OCI-LY7 (cell line): ENCODE measurements around the gene NSD1. TPM values are rescaled to one million over a fixed set of nuclear protein-coding genes. Genes with fewer than 3 reads are reported as not detected.
A peak's percentile ranks its signal among the peaks of the same experiment; 100 is the strongest.

ENCODE experiments used
- BruUV-seq: library from RNA; stranded (reverse); fragments of 400-500 nt; replicated peaks from 2 replicates; lab custom pipeline; 2021; lab: Mats Ljungman, UMichigan
- CTCF ChIA-PET: fragments of 300-600 bp; sonication (Branson Sonifier 250); formaldehyde crosslinking; loops from one replicate; lab custom pipeline; 2022; ENCODE audit warnings: antibody characterized with exemption; ENCODE audit not compliant: unreplicated experiment; lab: Charles Lee
- POLR2A ChIA-PET: fragments of 300-600 bp; sonication (Branson Sonifier 250); formaldehyde crosslinking; loops from one replicate; lab custom pipeline; 2022; ENCODE audit warnings: antibody characterized with exemption; lab: Charles Lee
- DNase-seq: peaks from one replicate; pipeline ENCODE4 v3.0.0-alpha.2; 2015; ENCODE audit warnings: low spot score
- H2AFZ ChIP-seq: fragments of 200-600 bp; sonication (generic), shearing (Covaris generic); 2 replicates; pipeline ENCODE4 v1.6.1; 2014; ENCODE audit warnings: mild to moderate bottlenecking, antibody characterized with exemption, low read length, moderate library complexity
- H3K27ac ChIP-seq: fragments of 200-600 bp; sonication (generic); 2 replicates; pipeline ENCODE4 v1.5.1; 2014; ENCODE audit warnings: mixed run types, low read depth, mild to moderate bottlenecking, moderate library complexity, low read length, inconsistent platforms; ENCODE audit not compliant: poor library complexity, severe bottlenecking
- H3K36me3 ChIP-seq: fragments of 200-600 bp; sonication (generic); 2 replicates; pipeline ENCODE4 v1.6.1; 2014; ENCODE audit warnings: mild to moderate bottlenecking, antibody characterized with exemption, low read length, moderate library complexity, mixed read lengths; ENCODE audit not compliant: insufficient read depth
- H3K4me1 ChIP-seq: fragments of 200-600 bp; sonication (generic); 2 replicates; pipeline ENCODE4 v1.5.1; 2014; ENCODE audit warnings: mild to moderate bottlenecking, low read length; ENCODE audit not compliant: insufficient read depth, poor library complexity, severe bottlenecking
- H3K4me2 ChIP-seq: fragments of 200-600 bp; sonication (generic); 2 replicates; pipeline ENCODE4 v1.6.1; 2014; ENCODE audit warnings: mild to moderate bottlenecking, low read length
- H3K4me3 ChIP-seq: fragments of 200-600 bp; sonication (generic); 2 replicates; pipeline ENCODE4 v1.5.1; 2014; ENCODE audit warnings: mild to moderate bottlenecking, low read depth, low read length; ENCODE audit not compliant: poor library complexity, severe bottlenecking
- H3K79me2 ChIP-seq: fragments of 200-600 bp; sonication (generic); 2 replicates; pipeline ENCODE4 v1.6.1; 2016; ENCODE audit warnings: low read depth, mild to moderate bottlenecking, low read length, moderate library complexity, mixed read lengths; ENCODE audit not compliant: insufficient read depth
- H3K9me2 ChIP-seq: fragments of 200-600 bp; sonication (generic); 2 replicates; pipeline ENCODE4 v1.6.1; 2016; ENCODE audit warnings: mild to moderate bottlenecking, low read length, mixed read lengths; ENCODE audit not compliant: insufficient read depth
- H3K9me3 ChIP-seq: fragments of 200-600 bp; sonication (generic); 2 replicates; pipeline ENCODE4 v1.6.1; 2014; ENCODE audit warnings: mild to moderate bottlenecking, mixed run types, low read length, mixed read lengths
- H4K20me1 ChIP-seq: fragments of 200-600 bp; sonication (generic); 2 replicates; pipeline ENCODE4 v1.6.1; 2014; ENCODE audit warnings: mild to moderate bottlenecking, antibody characterized with exemption, low read length, moderate library complexity, mixed read lengths; ENCODE audit not compliant: insufficient read depth
- CTCF ChIP-seq: fragments of 200-600 bp; sonication (generic); conservative IDR thresholded peaks from 2 replicates; pipeline ENCODE4 v1.5.1; 2014; ENCODE audit warnings: mild to moderate bottlenecking, antibody characterized with exemption, low read length, moderate library complexity, mixed read lengths
- EZH2phosphoT487 ChIP-seq: fragments of 200-600 bp; sonication (generic); IDR thresholded peaks from 2 replicates; pipeline ENCODE4 v1.6.1; 2018; ENCODE audit warnings: low read depth, borderline replicate concordance, mild to moderate bottlenecking, mixed run types, antibody characterized with exemption, low read length, moderate library complexity, mixed read lengths
- intact Hi-C: fragments of 100-400 bp; cut with micrococcal nuclease; formaldehyde crosslinking; loops from one replicate; pipeline ENCODE4 v1.10.0; 2022; ENCODE audit not compliant: unreplicated experiment
- total RNA-seq, 2 experiments: library from RNA; depleted of rRNA in 1 of 2; stranded (reverse); fragments of >200 nt in 1 of 2; shearing (Covaris generic) in 1 of 2; gene quantifications; 2 replicates each; pipeline ENCODE4 v1.2.3, GENCODE V29; 2014 to 2022

The NSD1 gene
- total RNA-seq, 2 experiments from 2014 or later: 64.3 to 142 TPM

- H3K4me2 ChIP-seq: peak overlapping the region; percentile 86
- H3K9me2 ChIP-seq: no peaks in the 10 kb centered on the region
- H3K36me3 ChIP-seq: peaks cover 44% of the 10 kb centered on the region
- CTCF ChIA-PET: interaction anchor here (1.4 to 1.9 kb wide), 2 partner anchors 9 to 41 kb away, joined by 3 to 6 read pairs; partner anchors contain the start of gene LMAN2
- H3K9me3 ChIP-seq: no peaks in the 10 kb centered on the region
- H3K79me2 ChIP-seq: peaks cover 15% of the 10 kb centered on the region; the same call in 1 of the 2 replicates
- no peak overlapping the region for H2AFZ ChIP-seq
- peak; percentile 89 for DNase-seq
- no peak for TF ChIP-seq CTCF
- TF ChIP-seq EZH2phosphoT487: no peak
- peak overlapping the region; percentile 94 for H3K4me3 ChIP-seq
- H3K4me1 ChIP-seq: peaks cover 59% of the 10 kb centered on the region
- no TSS peak for BruUV-seq
- intact Hi-C loops: loop anchor here (1.0 to 5.0 kb wide), 3 partner anchors 196 to 239 kb away; partner anchors contain the start of gene DOK3
- POLR2A ChIA-PET: interaction anchor here (0.7 to 1.7 kb wide), 8 partner anchors 9 to 295 kb away, joined by 3 to 5 read pairs (median 4); partner anchors contain the start of gene LMAN2
- H3K27ac ChIP-seq: peak overlapping the region; percentile 92
- peaks cover 18% of the 10 kb centered on the region; the same call in 1 of the 2 replicates for H4K20me1 ChIP-seq
Observed at GRCh38 chr5:177310757-177311391, 177.3 kb downstream of the NSD1 start.

GRCh38 chr5:177311392-177311722 lies 177.8 kb downstream of the NSD1 start:
- Histone ChIP-seq H3K4me1 (peaks cover 57% of the 10 kb centered on the region), H3K4me3 (peak overlapping the region; percentile 94), H3K9me3 (no peaks in the 10 kb centered on the region), H3K27ac (peak overlapping the region; percentile 92), H3K79me2 (peaks cover 12% of the 10 kb centered on the region; the same call in 1 of the 2 replicates), H3K36me3 (peaks cover 39% of the 10 kb centered on the region), H3K9me2 (no peaks in the 10 kb centered on the region), H3K4me2 (peak overlapping the region; percentile 86), H2AFZ (no peak overlapping the region), H4K20me1 (peaks cover 15% of the 10 kb centered on the region; the same call in 1 of the 2 replicates)
- POLR2A ChIA-PET: interaction anchor here (1.0 to 1.6 kb wide), 2 partner anchors 51 to 187 kb away, joined by 4 read pairs; no protein-coding TSS in a partner anchor
- BruUV-seq: no TSS peak
- DNase-seq: peak; percentile 33
- no peak for TF ChIP-seq CTCF
- TF ChIP-seq EZH2phosphoT487: no peak
- intact Hi-C loops: loop anchor here (1.0 to 5.0 kb wide), 3 partner anchors 196 to 239 kb away; partner anchors contain the start of gene DOK3
- CTCF ChIA-PET: interaction anchor here (1.6 to 1.9 kb wide), 2 partner anchors 10 to 198 kb away, joined by 5 to 6 read pairs; no protein-coding TSS in a partner anchor
